GM18517 (cell line): ENCODE results near the gene CST5.
"Not testable (repeated sequence)": the region's sequence is repeated elsewhere in the genome, so short reads cannot be mapped to it uniquely, and the experiment has no call there.

ENCODE experiments used
- ATAC-seq: cut with Tn5 transposase; IDR thresholded peaks from one replicate; pipeline ENCODE4 v1.9.1; 2021; ENCODE audit warnings: mild to moderate bottlenecking, moderate library complexity; ENCODE audit not compliant: unreplicated experiment

CST5 gene, protein sequence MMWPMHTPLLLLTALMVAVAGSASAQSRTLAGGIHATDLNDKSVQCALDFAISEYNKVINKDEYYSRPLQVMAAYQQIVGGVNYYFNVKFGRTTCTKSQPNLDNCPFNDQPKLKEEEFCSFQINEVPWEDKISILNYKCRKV

DNA sequence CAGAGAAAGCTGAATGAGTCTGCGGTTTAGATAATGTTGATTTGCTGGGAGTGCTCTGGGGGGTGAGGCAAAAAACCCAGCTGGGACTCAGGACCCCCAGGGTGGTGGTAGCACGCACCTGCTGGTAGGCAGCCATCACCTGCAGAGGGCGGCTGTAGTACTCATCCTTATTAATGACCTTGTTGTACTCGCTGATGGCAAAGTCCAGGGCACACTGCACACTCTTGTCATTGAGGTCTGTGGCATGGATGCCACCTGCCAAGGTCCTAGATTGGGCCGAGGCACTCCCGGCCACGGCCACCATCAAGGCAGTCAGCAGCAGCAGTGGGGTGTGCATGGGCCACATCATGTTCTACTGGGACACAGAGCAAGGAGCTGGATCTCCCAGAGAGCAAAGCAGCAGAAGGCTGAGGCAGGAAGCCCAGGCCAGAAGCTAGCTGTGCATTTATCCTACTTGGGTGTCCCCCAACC is at the start of gene CST5:
Gene CST5, minus strand, starts transcription at position 421 of the 471 bp plus-strand sequence. Its CDS starts 72 bp downstream, at position 349.
- ATAC-seq = no peak

DNA sequence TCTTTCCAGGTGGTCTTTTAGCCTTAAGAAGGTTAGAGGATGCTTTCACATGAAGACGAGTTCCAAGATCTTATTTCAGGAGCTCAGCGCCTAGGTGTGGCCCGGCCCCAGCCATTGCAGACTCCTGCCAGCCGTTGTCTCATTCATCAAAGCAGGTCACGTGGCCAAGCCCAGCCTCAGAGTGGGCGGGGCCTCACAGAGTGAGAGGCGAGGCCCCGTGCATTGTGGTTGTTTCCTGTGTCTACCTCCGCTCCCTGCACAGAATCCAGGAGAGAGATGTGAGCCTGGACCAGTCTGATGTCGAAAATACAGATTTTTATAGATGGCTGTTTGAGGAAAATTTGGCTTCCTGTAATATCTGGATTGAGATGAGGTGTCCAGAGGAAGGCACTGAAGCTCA is 49.2 kb upstream of the CST5 start:
- no peak for ATAC-seq

- no peak for ATAC-seq
Measured at GRCh38 chr20:23928353-23928752, 48.8 kb upstream of the CST5 start.

DNA sequence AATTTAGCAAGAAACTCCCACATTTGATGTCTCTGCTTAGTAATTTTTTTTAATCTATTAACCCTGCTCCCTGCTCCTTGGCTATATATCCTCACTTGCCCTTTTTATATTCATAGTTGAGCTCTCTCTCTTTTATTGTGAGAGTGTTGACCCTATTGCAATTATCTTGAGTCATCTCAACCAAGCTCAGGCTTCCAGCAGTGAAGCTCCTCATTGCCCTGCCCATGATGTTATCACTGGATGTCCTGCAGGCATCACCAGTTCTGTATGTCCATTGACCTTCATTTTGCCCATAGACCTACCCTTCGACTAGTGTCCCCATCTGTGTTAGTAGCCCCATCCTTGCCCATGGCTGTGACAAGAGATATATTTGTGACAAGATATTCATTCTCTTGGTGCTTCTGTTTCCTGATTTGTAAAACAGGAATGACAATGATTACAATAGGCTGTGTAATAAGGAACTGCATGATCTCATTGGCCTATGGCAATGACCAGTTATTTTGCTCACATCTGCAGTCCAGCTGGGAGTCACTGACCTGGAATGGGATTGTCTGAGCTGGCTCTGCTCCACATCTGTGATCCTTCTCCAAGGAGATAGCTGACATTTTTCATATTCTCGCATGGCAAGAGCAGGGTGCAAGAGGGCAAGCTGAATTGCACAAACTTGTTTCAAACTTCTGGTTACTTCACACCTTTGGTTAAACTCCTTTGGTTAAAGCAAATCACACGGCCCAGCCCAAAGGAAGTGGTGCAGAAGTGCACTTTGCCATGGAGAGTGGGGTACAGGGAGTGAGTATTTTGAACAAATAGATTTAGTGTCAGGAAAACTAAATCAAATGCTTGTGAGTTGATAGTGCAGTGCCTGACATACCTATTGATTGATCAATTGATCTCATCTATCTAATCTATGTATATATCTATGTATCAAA is 47.7 kb upstream of the CST5 start:
- no peak for ATAC-seq

- ATAC-seq = no peak
Measured at GRCh38 chr20:23926526-23926880, 47.0 kb upstream of the CST5 start.

- no peak for ATAC-seq
Measured at GRCh38 chr20:23925789-23926525, 46.4 kb upstream of the CST5 start.

- no peak for ATAC-seq
Measured at GRCh38 chr20:23924751-23925150, 45.2 kb upstream of the CST5 start.

- no peak for ATAC-seq
Measured at GRCh38 chr20:23923891-23924435, 44.4 kb upstream of the CST5 start.

- ATAC-seq = no peak
Measured at GRCh38 chr20:23923311-23923710, 43.8 kb upstream of the CST5 start.

- no peak for ATAC-seq
Measured at GRCh38 chr20:23920408-23921325, 41.1 kb upstream of the CST5 start.

DNA sequence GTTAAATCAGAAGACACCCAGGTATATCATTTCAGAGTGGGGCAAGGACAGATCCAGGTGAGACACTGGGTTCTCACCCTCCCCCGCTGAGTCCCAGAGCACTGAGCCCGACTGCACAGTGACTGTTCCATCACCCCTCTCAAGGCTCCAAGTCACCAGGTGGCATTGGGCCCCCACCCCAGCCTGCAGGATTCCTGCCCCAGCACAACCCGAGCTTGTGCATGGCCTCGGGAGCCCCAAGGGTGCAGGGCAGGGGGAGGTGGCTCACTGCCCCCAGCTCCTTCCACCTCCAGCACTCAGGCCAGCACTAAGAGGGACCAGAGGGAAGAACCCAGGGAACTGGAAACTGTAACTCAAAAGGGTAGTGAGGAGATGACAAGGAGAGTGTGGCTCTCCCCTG is 39.3 kb upstream of the CST5 start:
- no peak for ATAC-seq

DNA sequence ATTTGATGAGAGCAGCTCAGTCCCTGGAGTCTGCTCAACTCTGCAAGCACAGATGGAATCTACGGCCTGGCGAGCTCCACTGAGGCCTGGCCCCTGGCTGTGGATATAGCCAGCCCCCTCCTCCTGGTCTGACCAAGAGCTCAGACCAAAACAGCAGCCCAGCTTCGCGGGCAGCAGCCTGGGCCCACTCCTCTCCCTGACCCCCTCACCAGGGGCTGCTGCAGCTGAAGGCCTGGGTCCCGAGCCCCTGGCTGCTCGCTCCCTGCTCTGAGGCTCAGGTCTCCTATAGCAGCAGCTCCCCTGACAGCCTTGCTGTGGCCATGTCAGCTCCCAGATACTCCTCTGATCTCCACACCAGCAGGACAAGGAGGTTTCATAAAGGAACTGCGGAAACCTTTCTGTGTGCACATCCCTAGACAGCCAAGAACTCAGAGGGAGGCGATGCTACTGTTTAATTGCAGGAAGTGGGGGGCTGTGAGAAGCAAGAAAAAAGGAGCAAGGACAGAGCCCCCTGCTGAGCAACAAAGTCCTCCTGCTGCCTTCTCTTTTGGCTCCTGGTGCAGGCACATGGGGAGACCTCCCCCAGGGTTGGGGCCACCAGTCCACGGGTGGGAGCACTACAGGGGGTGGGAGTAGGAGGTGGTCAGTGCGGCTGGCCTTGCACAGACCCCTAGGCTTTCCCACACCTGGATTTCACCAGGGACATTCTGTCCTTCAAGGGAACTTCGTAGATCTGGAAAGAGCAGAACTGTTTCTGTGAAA is 38.7 kb upstream of the CST5 start:
- no peak for ATAC-seq

DNA sequence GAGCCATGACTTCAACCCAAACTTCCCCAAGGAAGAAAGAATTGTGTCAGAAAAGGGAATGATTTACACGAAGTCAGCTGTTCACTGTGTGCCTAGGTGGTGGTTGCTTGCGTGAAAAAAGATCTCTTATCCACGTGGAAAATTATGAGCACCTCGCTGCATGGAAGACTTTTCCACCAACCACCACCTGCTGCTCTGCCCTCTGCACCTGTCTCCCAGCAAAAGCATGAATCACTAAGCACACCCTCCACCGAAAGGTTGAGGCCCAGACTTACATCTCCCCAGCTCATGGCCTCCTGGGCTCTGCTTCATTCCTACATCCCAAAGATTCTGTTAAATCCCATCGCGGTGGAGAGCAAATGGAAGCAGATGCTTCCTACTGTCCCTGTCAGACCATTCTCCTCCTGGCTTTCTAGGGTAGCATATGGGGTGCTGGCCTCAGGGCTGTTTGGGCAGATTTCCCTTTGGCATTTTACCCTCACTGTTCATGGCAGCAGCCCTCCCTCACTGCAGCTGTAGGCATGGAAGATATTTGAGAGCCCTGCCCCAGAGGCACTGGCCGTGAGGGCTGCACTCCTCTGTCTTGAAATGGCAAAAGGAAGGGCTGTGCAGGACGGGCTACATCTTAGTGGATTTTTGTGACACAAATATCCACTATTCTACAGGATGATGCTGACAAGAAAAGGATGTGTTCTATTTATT is 37.6 kb upstream of the CST5 start:
- no peak for ATAC-seq

GRCh38 chr20:23915844-23916243 is 36.3 kb upstream of the CST5 start:
- ATAC-seq = no peak

DNA sequence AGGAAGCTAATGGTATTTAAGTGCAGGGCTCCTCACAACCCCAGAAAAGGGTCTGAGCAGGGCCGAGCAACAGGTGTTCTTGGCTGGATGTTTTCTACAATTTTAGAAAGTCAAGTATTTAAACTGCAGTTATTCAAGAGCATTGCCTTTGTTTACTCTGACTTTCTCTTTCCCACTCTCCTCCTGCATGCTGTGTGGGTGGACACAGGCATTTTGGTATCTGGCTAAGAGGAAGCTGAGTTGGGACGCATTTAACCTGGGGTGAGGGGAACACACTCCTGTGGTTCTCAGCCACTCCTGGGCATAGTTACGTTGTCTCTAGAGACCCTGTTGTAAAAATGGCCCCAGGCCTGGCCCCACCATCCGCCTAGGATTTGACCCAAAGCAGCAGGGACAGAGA is 34.9 kb upstream of the CST5 start:
- ATAC-seq = not testable (repeated sequence)

DNA sequence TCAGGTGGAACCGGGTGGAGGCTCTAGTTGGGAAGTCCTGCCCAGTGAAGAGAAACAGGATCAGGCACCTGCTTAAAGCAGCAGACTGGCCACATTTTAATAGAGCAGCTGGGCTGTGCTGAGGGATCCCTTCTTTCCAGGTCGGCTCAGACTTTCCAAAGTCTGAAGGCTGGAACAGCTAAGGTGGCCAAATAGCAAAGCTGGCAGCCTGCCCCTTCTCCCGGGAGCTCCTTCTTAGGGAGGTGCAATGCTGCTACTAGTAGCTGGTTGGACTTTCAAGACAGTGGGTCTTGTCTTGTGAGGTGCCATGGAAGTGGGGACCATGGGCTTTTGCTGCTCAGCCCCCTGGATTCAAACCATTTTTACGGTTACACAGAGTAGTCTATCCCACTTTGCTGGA is 30.7 kb upstream of the CST5 start:
- ATAC-seq = no peak

DNA sequence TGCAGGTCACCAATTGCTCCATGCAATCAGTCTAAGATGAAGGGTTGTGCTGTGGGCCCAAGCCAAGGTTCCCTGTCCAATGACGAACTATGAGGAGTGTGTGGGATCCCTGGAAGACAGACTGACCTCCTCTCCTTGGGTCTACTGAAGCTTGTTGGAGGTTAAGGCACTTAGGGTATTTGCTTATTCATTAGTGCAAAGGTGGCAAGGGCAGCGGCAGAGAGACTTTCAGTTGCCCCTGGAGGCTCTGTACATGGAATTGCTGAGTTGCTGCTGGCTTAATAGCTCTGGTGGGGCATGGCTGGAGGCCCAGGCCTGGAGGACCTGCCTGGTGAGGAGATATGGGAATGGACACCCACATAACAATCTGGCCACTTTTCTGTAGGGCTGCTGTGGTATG is 29.8 kb upstream of the CST5 start:
- ATAC-seq = no peak

DNA sequence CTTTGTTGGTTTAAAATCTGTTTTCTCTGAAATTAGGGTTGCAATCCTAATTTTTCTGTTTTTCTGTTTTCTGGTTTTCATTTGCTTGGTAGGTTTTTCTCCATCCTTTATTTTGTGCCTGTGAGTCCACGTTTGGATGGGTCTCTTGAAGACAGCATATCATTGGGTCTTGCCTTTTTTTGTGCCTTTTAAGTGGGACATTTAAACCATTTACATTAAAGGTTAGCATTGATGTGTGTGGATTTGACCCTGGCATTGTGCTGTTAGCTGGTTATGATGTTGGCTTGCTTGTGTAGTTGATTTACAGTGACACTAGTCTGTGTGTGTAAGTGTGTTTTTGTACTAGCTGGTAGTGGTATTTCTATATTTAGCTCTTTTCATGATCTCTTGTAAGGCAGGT is 28.0 kb upstream of the CST5 start:
- no peak for ATAC-seq

DNA sequence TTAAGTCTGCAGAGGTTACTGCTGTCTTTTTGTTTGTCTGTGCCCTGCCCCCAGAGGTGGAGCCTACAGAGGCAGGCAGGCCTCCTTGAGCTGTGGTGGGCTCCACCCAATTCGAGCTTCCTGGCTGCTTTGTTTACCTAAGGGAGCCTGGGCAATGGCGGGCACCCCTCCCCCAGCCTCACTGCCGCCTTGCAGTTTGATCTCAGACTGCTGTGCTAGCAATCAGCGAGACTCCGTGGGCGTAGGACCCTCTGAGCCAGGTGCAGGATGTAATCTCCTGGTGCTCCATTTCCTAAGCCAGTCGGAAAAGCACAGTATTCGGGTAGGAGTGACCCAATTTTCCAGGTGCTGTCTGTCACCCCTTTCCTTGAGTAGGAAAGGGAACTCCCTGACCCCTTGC is 22.8 kb upstream of the CST5 start:
- not testable (repeated sequence) for ATAC-seq
